MCF 10A (cell line): ENCODE measurements around the gene CCDC28B. TPM values are rescaled to one million over a fixed set of nuclear protein-coding genes. Genes with fewer than 3 reads are reported as not detected.
A peak's percentile ranks its signal among the peaks of the same experiment; 100 is the strongest.

Experiments used
- BruUV-seq: library from RNA; stranded (reverse); fragments of 400-500 nt; replicated peaks from 2 replicates; lab custom pipeline; 2021; lab: Mats Ljungman, UMichigan
- CTCF ChIA-PET: fragments of 300-600 bp; sonication (Branson Sonifier 250); formaldehyde crosslinking; extraction: SDS; loops from one replicate; lab custom pipeline; 2021; ENCODE audit warnings: antibody characterized with exemption, inconsistent platforms; lab: Yijun Ruan, JAX
- POLR2A ChIA-PET: fragments of 300-600, 350-650 bp; sonication (Branson Sonifier 250); formaldehyde crosslinking; extraction: SDS; loops from one replicate; lab custom pipeline; 2020; ENCODE audit warnings: antibody characterized with exemption, inconsistent platforms; lab: Yijun Ruan, JAX
- DNase-seq: peaks from one replicate; pipeline ENCODE4 v3.0.0-alpha.2; 2018; ENCODE audit not compliant: unreplicated experiment
- H3K27ac Mint-ChIP-seq: one replicate; pipeline ENCODE4 v1.8.0; 2022; ENCODE audit warnings: mild to moderate bottlenecking, low read depth, mixed read lengths; ENCODE audit not compliant: unreplicated experiment
- H3K27me3 Mint-ChIP-seq: one replicate; pipeline ENCODE4 v1.8.0; 2022; ENCODE audit warnings: mixed read lengths; ENCODE audit not compliant: insufficient read depth, unreplicated experiment
- H3K36me3 Mint-ChIP-seq: one replicate; pipeline ENCODE4 v1.8.0; 2022; ENCODE audit warnings: mild to moderate bottlenecking, moderate library complexity, mixed read lengths; ENCODE audit not compliant: insufficient read depth, unreplicated experiment
- H3K4me1 Mint-ChIP-seq: one replicate; pipeline ENCODE4 v1.8.0; 2022; ENCODE audit warnings: mixed read lengths; ENCODE audit not compliant: insufficient read depth, unreplicated experiment
- H3K4me3 Mint-ChIP-seq: one replicate; pipeline ENCODE4 v1.8.0; 2022; ENCODE audit warnings: mild to moderate bottlenecking, moderate library complexity, mixed read lengths; ENCODE audit not compliant: unreplicated experiment
- H3K9me3 Mint-ChIP-seq: one replicate; pipeline ENCODE4 v1.8.0; 2022; ENCODE audit warnings: mixed read lengths; ENCODE audit not compliant: unreplicated experiment
- intact Hi-C: fragments of 100-400 bp; cut with micrococcal nuclease; formaldehyde crosslinking; loops from 2 replicates; pipeline ENCODE4 v1.14.1; 2022
- total RNA-seq: library from RNA; stranded (reverse); gene quantifications from 2 replicates; pipeline ENCODE4 v1.2.3, GENCODE V29; 2022
- TF ChIP-seq, protein P1 (sequence below): fragments of 200-600 bp; IDR thresholded peaks from one replicate; pipeline ENCODE4 v1.8.0; 2022; ENCODE audit warnings: antibody characterized with exemption, mild to moderate bottlenecking; ENCODE audit not compliant: unreplicated experiment

CCDC28B gene
- total RNA-seq, 1 experiment from 2014 or later, result 0.91 TPM

DNA sequence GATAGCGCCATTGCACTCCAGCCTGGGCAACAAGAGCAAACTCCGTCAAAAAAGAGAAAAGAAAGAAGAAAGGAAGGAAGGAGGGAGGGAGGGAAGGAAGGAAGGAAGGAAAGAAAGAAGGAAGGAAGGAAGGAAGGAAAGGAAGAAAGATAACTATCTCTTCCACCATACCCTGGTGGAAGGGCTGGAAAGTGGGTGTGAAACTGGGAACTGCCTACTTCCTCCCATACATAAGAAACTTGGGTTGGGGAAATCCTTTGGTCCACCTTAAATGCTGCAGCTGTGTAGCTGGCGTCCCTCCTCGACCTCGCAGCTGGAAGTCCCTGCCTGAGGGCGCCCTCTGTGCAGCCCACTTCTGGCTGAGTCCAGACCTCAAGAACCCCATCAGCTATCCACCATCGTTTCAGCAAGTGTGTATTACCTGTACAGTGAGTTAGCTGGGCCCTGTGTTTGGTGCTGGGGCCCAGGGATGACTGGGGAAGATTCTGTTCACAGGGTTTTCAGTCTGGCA is 42.0 kb downstream of the CCDC28B start:
- Mint-ChIP-seq H3K27me3 (no peaks in the 10 kb centered on the region), H3K36me3 (no peaks in the 10 kb centered on the region), H3K27ac (no peak overlapping the region), H3K9me3 (no peaks in the 10 kb centered on the region), H3K4me3 (no peak overlapping the region), H3K4me1 (peaks cover 9% of the 10 kb centered on the region)
- TF ChIP-seq, protein P1, sequence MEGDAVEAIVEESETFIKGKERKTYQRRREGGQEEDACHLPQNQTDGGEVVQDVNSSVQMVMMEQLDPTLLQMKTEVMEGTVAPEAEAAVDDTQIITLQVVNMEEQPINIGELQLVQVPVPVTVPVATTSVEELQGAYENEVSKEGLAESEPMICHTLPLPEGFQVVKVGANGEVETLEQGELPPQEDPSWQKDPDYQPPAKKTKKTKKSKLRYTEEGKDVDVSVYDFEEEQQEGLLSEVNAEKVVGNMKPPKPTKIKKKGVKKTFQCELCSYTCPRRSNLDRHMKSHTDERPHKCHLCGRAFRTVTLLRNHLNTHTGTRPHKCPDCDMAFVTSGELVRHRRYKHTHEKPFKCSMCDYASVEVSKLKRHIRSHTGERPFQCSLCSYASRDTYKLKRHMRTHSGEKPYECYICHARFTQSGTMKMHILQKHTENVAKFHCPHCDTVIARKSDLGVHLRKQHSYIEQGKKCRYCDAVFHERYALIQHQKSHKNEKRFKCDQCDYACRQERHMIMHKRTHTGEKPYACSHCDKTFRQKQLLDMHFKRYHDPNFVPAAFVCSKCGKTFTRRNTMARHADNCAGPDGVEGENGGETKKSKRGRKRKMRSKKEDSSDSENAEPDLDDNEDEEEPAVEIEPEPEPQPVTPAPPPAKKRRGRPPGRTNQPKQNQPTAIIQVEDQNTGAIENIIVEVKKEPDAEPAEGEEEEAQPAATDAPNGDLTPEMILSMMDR, result no peak
- ChIA-PET CTCF (interaction anchor here (0.5 to 0.6 kb wide), 3 partner anchors 27 to 109 kb away, joined by 3 to 9 read pairs (median 4); no protein-coding TSS in a partner anchor), POLR2A (interaction anchor here (0.6 kb wide), 2 partner anchors 36 to 52 kb away, joined by 3 read pairs; no protein-coding TSS in a partner anchor)
- no TSS peak for BruUV-seq
- DNase-seq, result no peak
- intact Hi-C loops, result no loop called here

DNA sequence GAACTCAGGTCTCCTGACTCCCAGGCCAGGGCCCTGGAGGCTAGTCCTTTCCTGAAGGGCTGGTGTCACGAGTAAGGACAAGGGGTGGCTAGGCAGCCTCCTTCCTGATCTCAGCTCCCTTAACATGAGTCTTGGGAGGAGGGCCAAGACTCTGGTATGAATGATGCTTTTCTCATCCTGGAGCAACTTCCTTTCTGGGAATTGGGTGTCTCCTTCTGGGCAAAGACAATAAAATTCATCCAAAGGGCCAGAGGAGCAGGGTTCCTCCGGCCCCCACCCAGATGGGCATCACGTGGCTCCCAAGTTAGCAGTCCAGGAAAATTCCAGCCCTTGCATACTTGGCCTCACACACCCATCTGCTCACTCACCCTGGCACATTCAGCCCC is 46.5 kb downstream of the CCDC28B start, which contains the start of gene FAM167B:
TSS of gene FAM167B (plus strand) at position 335 of the 386 bp plus-strand sequence. CDS start 200 bp downstream, outside the sequence.
- DNase-seq, result peak; percentile 45
- TF ChIP-seq, protein P1, result no peak
- intact Hi-C loops, result no loop called here
- H3K4me3 Mint-ChIP-seq, result no peak within 1 kb of the TSS
- H3K36me3 Mint-ChIP-seq, result no peaks in the 10 kb centered on the region
- no TSS peak for BruUV-seq
- ChIA-PET CTCF (interaction anchor here (0.7 to 2.1 kb wide), 2 partner anchors 31 to 77 kb away, joined by 3 to 9 read pairs; no protein-coding TSS in a partner anchor), POLR2A (no interaction called here)
- H3K27me3 Mint-ChIP-seq, result no peaks in the 10 kb centered on the region
- peaks cover 7% of the 10 kb centered on the region for H3K4me1 Mint-ChIP-seq
- H3K27ac Mint-ChIP-seq, result no peak within 1 kb of the TSS
- no peaks in the 10 kb centered on the region for H3K9me3 Mint-ChIP-seq

DNA sequence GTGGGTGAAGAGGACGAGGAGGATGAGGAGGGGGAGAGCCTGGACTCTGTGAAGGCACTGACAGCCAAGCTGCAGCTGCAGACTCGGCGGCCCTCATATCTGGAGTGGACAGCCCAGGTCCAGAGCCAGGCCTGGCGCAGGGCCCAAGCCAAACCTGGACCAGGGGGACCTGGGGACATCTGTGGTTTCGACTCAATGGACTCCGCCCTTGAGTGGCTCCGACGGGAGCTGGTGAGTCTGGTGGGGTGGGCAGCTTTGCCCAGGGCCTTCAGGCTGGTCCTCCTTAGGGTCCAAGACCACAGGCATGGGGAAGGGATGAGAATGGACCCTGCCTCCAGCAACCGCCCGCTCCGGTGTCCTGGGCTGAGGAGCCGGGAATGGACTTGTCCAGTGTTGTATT is 47.1 kb downstream of the CCDC28B start:
- Mint-ChIP-seq H3K4me3 (no peak overlapping the region), H3K9me3 (no peaks in the 10 kb centered on the region), H3K27me3 (no peaks in the 10 kb centered on the region), H3K36me3 (no peaks in the 10 kb centered on the region), H3K27ac (no peak overlapping the region), H3K4me1 (peaks cover 7% of the 10 kb centered on the region)
- intact Hi-C loops, result no loop called here
- TF ChIP-seq, protein P1, result no peak
- no peak for DNase-seq
- ChIA-PET POLR2A (no interaction called here), CTCF (interaction anchor here (0.6 to 1.0 kb wide), 4 partner anchors 12 to 848 kb away, joined by 3 to 4 read pairs (median 4); no protein-coding TSS in a partner anchor)
- BruUV-seq, result no TSS peak

DNA sequence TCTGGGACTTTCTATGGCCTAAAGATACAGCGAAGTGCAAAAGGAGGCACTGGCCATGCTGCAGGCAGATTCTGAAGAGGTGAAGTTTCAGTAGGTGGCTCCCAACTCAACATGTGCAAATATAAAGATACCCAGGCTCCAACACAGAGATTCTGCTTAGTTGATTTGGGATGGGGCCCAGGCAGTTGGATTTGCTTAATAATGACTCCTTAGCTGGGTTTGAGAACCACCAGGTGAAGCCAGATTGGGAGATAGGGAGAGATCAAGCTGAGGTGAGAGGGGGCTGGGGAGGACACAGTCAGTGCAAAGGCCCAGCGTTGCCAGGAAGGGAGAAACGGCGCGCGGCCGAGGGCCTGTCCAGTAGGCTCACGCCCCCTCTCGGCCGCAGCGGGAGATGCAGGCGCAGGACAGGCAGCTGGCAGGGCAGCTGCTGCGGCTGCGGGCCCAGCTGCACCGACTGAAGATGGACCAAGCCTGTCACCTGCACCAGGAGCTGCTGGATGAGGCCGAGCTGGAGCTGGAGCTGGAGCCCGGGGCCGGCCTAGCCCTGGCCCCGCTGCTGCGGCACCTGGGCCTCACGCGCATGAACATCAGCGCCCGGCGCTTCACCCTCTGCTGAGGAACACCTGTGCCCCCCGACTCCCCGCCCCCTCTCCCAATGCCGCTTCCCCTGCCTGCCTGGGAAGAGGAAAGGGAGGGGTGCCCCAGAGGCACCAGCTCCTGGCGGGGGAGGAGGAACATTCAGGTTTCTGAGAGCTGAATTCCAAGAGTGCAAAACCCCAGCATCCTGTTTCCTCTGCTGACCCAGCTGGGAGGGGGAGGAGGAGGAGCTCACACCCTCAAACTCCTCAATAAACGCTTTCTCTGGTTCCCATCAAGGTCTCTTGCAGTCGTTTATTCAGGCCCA is 47.8 kb downstream of the CCDC28B start:
- ChIA-PET POLR2A (interaction anchor here (0.7 kb wide), 1 partner anchor 46 kb away, joined by 4 read pairs; no protein-coding TSS in a partner anchor), CTCF (interaction anchor here (0.7 to 2.6 kb wide), 8 partner anchors 10 to 62 kb away, joined by 3 to 14 read pairs (median 4); no protein-coding TSS in a partner anchor)
- H3K4me3 Mint-ChIP-seq, result no peak overlapping the region
- no peak overlapping the region for H3K27ac Mint-ChIP-seq
- no peaks in the 10 kb centered on the region for H3K27me3 Mint-ChIP-seq
- H3K4me1 Mint-ChIP-seq, result peaks cover 7% of the 10 kb centered on the region
- BruUV-seq, result no TSS peak
- no peaks in the 10 kb centered on the region for H3K36me3 Mint-ChIP-seq
- H3K9me3 Mint-ChIP-seq, result no peaks in the 10 kb centered on the region
- intact Hi-C loops, result no loop called here
- peak; percentile 69 for DNase-seq
- TF ChIP-seq, protein P1, result peak; percentile 77
